A204.1 (cell line): ENCODE measurements around the gene PRRC1.

ENCODE experiments used
- FAIRE-seq: peaks from 2 replicates; lab custom pipeline; 2012; peaks lifted over from hg19 to GRCh38; lab: Jason Lieb, UNC

Gene PRRC1

DNA sequence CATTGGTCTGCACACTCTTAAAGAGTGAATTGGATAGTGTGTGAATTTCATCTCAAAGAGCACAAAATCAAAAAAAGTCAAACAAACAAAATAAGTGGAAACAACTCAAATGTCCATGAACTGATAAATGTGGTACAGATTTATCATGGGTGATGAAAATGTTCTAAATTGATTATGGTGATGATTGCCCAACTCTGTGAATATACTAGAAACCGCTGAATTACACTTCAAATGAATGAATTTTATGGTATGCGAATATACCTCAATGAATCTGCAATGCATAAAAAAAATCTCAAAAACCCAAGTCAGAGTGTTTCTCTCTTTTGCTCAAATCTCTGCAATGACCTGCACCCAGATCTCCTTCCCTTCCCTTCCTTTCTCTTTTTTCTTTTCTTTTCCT is 64.0 kb downstream of the PRRC1 start:
- FAIRE-seq = no peak

GRCh38 chr5:127582773-127583370 is 65.4 kb downstream of the PRRC1 start:
- no peak for FAIRE-seq

DNA sequence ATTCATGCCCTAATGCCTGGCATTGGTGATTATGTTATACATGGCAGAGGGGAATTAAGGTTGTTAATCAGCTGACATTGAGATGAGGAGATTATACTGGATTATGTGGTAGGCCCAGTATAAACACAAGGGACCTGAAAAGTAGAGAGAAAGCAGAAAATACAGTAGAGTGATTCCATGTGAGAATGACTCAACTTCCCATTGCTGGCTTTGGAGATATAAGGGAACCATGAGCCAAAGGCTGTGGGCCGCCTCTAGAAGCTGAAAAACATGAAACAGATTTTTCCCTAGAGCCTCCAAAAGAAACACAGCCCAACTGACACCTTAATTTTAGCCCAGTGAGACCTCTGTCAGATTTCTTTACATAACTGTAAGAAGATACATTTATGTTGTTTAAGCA is 66.4 kb downstream of the PRRC1 start:
- no peak for FAIRE-seq

DNA sequence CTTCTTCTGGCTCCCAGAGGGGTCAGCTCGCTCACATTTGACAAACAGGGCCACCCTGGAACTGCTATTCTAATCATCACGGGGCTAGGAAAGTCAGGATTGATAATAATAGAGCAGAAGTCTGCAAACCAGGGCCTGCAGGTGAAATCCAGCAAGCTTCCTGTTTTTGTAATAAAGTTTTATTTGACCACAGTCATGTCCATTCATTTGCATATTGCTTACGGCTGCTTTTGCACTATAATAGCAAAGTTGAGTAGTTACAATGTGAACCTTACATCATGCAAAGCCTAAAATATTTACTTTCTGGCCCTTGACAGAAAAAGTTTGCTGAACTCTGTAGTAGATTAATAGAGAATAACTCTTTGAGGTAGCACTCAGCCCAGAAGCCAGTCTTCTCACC is 68.2 kb downstream of the PRRC1 start:
- FAIRE-seq = no peak

DNA sequence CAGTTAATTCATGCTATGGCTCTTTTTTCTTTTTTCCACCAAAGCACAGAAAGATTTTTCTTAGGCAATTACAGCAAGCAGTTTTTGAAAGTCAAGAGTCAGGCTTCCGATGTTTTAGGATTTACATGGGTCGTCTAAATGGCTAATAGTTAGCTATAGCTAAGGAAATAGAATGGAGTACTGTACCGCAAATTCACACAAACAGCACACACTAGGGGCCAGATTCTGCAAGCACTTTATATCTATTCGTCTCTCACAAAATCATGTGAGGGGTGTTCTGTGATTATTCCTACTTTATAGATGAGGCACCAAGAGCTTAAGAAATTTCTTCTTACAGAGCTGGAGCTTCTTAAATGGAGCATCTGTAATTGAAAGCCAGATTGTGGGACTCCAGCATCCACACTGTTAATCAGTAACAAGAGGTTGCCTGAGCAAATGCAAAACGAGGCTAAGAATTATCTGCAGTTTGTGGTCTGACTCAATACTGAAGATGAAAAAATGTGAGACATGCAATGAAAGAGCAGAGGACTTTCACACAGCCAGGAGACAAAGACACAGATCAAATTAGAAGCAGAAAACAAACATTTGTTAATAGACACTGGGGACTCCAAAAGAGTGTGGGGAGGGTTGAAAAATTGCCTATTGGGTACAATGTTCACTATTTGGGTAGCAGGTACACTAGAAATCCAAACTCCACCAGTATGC is 68.8 kb downstream of the PRRC1 start:
- no peak for FAIRE-seq

DNA sequence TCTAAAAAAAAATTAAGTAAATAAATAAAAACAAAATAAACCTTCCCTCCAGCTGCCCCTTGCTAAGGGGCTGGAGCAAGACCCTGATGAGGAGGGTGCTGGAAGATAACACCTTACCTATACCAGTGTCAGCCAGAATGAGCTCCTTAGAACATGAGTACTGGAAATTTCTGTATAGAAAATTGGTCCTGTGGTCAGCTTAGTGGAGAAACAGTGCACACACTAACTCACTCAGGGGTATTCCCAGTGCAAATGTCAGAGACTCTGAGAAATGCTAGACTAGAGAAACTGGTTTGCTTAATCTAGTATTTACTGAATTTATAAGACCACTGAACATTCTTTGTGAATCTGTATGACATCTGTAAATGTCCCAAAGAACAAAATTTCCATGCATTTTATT is 69.4 kb downstream of the PRRC1 start:
- FAIRE-seq = no peak

DNA sequence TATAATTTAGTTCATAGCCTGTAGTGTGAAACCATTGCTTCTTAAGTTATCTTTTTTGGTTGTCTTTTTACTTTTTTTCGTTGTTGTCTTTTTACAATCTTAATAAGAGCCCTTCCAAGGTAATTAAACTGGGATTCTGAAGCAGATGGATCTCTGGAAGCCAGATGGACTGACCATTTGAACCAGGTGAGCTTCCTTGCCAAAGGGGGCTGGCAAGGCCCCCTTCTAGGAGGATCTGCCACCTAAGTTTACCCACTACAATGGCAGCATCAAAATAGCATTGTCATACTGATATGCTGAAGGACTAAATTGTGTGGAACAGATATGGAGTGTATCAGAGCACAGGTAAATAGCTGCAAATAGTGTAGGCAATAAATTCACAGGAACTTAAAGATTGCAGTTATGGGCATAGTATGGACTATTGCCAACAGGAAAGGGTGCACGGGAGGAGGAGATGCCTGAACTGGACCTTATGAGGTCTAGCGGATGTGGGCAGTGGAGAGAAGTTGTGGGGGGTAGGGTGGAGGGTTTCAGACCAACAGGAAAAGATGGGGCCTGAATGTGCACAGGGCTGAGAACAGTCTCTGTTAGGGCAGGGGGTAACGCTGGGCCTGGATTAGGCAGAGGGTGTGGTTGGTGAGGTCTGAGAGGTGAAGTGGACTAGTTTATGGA is 69.9 kb downstream of the PRRC1 start:
- FAIRE-seq = no peak

- FAIRE-seq = no peak
Observed at GRCh38 chr5:127588368-127588767, 70.9 kb downstream of the PRRC1 start.

DNA sequence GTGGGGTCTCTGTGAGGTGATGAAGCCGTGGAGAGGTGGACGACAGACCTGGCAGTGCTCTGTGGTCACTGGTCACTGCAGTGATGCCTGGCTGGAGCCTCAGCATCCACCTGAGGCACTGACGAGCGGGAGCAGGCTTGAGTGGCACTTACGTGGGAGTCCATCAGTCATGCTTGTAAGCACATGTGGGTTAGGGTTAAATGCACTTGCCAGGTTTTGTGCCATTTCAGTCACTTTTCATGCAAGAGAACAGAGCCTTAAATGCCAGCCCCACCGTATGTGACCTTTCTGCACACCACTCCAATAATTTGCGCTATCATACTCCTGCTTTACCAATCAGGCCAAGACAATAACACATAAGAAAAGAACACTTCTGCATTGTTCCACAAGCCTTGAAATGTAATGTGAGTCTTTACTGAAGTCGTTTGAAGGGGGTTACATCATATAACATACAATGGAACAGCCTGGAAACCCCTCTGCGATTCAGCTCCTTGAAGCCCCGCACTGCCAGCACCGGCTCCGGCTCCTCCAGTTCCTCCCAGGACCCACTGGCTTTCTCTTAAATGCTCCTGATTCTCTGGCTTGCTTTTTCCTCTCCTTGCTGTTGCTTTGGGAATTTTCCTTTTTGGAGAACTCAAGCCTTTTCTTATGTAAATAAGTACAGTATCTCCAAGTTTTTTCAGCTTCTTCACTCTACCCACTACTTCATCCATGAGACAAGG is 72.0 kb downstream of the PRRC1 start:
- FAIRE-seq = no peak

DNA sequence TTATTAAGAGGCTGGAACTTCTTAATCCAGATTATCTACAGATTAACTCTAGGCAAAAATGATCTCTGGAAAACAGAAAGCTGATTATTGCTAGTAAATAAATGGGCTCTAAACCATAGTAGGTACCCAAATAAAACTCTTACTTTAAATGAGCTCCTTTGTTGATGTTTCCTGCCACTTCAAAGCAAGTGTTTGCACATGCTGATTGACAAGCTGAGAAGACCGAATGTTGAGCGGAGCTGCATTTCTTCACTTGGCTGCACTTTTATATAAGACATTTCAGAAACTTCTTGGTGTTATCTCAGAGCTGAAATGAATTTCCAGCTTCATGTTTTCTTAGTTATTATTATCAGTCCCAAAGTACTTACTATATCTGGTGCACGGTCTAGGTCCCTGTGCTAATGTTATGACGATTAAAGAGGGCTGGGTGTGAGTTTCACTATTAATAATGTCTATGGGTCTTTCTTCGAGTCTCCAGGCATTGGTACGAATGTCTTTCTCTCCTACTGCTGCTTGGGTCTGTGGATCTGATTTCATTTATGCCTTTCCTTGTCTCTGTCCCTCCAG is 72.8 kb downstream of the PRRC1 start:
- no peak for FAIRE-seq

DNA sequence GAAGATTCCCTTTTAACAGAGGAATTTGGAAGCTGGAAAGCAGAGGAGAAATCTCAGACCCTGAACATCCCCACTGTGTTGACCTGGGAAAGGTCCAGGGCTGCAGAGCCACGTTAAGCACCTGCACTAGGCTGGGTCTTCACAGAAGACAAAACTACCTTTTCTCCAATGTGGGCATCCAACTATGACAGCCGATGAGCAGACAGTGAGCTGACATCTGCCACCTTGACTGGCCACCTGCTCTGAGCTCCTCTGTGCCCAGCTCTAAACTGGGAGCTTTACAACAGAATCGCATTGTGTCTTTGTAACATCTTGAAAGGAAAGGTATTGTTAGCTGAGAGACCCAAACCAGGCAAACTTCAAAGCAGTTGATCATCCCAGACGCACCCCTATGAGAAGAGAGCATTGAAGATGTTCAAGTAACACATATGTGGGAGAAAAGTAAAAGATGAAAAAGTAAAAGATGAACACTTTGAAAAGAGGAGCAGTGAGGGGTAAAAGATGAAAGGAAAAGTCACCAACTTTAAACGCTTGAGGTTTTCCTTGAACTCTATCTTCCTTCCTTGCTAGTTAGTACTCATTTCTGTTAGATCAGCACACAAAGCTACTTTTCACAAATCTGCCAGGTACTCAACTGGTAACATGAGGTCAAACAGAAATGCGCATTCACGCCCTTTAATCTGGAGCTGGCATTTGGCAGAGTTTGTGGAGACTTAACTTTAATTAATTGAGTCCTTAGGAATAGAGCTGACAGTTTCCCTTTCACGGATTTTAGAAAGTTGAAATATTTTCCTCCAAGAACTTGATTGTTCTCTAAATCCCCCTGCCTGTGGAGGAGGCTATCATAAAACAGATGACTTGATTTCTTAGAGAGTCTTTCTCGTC is 78.3 kb downstream of the PRRC1 start:
- FAIRE-seq = no peak

GRCh38 chr5:127596501-127596900 is 79.1 kb downstream of the PRRC1 start:
- FAIRE-seq = no peak

DNA sequence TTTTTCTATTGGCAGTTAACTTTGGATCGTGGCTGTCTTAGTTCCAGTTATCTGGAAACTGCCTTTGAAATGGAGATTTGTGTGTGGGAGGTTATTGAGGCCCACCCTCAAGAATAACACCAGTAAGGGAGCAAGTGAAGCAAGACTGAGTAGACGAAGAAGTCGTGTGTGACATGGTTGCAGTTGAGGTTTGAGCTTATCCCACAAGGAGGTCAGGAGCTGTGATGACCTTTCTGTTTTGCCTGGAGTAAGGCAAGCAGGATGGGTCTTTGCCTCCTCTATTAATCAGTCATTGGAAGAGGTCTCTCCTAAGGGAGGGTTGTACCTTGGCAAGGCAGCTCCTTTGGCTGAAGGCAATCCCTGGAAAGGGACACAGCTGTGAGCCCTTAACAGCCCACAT is 81.9 kb downstream of the PRRC1 start:
- no peak for FAIRE-seq

- no peak for FAIRE-seq
Observed at GRCh38 chr5:127599847-127600246, 82.4 kb downstream of the PRRC1 start.

DNA sequence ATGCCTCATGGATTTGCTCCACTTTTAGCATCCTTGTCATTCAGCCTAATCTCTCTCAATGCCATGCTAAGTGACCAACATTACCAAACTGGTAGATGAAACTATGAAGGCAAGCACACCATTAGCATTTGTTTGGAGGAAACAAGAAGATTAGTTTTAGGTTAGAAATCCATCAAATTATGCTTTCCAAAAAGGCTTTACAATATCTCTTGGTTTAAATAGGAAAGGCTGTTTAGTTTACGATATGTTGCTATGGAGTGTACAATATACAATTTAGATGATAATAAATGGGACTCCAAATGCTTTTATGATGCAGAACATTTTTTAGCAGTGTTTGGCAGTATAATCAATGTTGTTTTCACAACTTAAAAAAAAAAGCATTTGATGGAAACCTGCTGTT is 83.7 kb downstream of the PRRC1 start:
- FAIRE-seq = no peak

DNA sequence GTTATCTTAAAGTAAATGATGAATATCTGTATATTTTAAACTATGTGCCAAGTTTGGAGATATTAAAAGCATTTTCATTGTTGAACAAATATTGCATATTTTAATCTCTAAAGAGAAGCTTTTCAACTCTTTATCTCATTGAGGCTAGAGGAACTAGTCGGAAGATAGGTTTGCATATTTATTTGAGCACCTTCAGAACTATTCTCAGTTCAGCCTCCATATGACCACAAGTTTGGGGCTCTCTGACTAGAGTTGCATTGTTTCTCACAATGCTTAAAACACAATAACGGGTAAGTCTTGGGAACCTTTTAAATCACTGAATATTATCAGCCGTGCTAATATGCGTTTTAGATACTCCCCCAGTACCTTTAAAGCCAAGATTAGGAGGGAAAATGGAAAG is 84.2 kb downstream of the PRRC1 start:
- no peak for FAIRE-seq

- no peak for FAIRE-seq
Observed at GRCh38 chr5:127602481-127602880, 85.0 kb downstream of the PRRC1 start.

- no peak for FAIRE-seq
Observed at GRCh38 chr5:127602896-127603844, 85.7 kb downstream of the PRRC1 start.
